GM12873 (cell line): ENCODE results near the gene KCNS1.

ENCODE experiments used
- TF ChIP-seq, protein P1 (sequence below): IDR thresholded peaks from 2 replicates; pipeline ENCODE4 v1.5.1; 2012; ENCODE audit warnings: low read depth, mild to moderate bottlenecking, moderate library complexity, low read length, control low read depth; ENCODE audit not compliant: insufficient read depth; ENCODE audit errors: missing control alignments

KCNS1 gene

DNA sequence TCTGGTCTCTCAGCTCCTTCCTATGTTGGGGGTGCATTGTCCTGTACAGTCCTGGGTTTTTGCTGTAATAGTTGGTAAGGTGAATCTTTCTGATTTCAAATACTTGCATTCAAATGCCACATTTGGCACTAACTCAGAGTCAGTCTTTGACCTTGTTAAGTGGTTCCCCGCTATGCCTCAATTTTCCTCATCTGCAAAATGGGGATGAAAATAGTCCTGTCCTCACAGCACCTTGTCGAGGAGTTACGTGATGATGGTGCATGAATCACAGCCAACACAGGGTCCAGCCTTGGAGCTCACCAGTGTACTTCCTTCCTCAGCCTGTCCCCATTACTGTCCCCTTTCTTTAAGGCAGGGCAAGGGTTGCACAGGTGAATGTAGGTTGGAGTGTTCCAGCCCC lies 12.9 kb upstream of the KCNS1 start:
- TF ChIP-seq, protein P1, sequence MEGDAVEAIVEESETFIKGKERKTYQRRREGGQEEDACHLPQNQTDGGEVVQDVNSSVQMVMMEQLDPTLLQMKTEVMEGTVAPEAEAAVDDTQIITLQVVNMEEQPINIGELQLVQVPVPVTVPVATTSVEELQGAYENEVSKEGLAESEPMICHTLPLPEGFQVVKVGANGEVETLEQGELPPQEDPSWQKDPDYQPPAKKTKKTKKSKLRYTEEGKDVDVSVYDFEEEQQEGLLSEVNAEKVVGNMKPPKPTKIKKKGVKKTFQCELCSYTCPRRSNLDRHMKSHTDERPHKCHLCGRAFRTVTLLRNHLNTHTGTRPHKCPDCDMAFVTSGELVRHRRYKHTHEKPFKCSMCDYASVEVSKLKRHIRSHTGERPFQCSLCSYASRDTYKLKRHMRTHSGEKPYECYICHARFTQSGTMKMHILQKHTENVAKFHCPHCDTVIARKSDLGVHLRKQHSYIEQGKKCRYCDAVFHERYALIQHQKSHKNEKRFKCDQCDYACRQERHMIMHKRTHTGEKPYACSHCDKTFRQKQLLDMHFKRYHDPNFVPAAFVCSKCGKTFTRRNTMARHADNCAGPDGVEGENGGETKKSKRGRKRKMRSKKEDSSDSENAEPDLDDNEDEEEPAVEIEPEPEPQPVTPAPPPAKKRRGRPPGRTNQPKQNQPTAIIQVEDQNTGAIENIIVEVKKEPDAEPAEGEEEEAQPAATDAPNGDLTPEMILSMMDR: no peak

DNA sequence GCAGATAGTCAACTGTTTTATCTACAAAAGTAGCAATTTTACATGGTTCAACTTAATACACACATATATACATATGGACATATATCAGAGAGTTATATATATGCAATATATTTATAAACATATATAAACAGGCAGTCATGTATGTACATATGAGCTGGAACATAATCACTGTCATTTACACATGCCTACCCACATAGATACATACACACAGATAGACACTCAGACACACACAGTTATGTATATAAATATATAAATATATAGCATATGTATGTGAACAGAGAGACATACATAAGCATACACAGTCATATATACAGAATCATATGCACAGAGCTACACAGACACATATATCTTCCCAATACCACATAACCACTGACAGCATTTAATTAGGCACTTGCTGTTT lies 11.8 kb upstream of the KCNS1 start:
- TF ChIP-seq, protein P1: no peak

DNA sequence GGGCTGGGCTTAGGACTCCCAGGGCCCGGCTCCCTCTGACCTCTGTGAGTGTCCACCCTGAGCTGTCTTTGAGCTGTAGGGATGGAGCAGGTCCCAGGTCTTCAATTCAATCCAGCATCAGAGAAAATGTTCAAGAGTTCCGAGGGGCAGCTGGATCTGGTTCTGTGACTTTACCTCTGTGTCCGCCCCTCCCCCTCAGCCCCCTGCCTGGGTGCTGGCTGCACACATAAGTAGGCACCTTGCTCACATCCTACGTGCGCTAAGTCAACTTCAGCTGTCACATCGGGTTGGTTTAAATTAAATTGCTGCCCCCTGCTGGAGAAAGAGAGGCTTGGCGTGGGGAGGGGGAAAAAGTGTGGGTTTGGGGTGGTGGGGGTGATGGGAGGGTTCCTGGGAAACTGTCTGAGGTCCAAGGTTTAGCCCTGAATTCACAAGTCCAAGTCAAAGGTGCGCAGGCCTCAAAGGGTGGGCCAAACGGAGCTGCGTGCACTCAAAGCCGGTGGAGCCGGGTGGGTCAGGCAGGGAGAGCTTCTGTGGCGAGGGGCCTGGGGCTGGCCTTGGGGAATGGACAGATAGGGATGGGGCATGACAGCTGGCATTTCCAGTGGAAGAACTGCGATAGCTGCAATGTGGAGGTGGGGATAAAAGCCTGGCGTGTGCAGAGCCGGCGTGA lies 11.0 kb upstream of the KCNS1 start:
- TF ChIP-seq, protein P1: peak; percentile 56

DNA sequence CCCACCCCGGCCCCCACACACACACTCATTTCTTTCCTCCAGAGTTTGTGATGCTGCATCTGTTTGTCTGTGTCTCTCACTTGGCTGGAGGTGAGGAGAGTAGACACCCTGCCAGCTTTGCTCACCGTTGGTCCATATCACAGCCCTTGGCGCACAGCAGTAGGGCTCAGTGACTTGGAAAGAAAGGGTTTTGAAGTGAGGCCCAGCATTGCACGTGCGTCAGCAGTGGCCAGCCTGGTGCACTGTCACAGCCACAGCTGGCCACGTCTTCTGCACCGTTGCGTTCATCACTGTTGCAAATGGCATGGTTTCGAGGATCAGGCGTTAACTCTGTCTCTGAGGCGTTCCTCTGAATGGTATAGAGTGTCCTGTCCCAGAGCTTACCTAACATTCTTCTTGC lies 10.4 kb upstream of the KCNS1 start:
- TF ChIP-seq, protein P1: no peak

DNA sequence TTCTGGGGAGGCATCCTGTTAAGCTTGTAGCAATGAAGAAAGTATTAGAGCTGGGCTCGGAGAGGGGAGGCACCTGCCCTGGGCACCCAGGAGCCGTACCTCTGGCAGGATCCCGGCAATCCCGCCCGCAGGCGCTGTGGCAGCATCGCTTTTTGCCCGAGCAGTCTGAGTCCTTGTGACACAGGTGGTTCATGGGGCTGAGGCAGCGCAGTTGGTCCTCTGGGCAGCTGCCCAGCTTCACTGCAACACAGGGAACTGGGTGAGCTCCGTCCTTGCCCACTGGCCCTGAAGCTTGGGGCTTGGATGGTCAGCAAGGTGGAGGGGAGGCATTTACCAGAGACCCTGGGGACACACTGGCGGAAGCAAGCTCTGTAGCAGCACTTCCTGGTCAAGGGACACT lies 9.4 kb upstream of the KCNS1 start:
- TF ChIP-seq, protein P1: no peak

DNA sequence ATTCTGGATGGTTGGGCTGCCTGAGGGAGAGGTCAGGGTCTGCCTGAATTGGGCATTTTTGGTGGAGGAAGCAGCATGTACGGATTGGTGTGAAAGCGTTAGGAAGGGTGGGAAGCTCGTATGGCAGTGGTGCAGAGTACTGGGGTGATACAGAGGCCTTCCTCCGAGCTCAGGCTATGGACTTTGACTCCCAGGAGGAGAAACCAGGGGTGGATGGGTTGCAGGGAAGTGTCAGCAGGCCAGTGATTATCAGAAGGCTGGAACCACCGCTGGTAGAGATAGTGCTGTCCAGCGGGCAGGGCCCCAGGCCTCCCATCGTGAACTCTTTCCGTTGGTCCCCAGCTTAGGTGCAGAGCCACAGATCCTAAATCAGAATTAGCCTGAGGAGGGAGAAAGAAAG lies 8.7 kb upstream of the KCNS1 start:
- TF ChIP-seq, protein P1: no peak

DNA sequence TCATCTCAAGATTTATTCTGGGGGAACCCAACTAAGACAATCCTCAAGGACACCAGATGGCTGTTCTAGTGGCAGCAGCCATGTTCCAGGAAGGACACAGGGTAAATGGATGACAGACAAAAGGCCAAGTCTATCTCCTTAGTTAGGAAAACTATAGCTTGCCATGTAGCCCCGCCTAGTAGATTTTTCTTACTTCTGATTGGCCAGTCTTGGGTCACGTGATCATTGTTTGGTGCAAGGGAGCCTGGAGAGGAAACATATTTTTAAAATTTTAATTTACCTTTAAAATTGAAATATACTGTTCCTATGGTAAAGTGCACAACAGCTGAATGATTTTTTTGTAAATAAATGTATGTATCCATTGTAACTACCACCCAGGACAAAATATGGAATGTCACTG lies 4.4 kb upstream of the KCNS1 start:
- TF ChIP-seq, protein P1: no peak

DNA sequence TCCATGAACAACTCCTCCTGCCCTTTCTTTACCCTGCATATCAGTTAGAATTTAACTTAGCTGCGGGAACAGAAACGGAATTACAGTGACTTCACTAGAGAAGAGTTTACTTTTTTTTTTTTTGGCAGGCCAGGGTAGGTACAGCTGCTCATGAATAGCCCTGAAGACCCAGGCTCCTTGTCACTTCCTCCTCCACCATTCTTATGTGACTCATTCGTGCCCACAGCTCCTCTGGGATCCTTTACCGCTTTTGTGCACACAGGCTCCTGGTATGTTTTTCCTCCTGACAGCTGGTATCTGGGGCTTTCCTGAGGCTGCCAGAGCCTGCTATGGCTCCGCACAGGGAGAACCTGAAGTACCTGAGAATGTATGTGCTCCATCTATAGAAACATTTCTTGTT lies 3.9 kb upstream of the KCNS1 start:
- TF ChIP-seq, protein P1: no peak
